ENCODE measurements around the gene FUT4.
"Not testable (repeated sequence)": the region's sequence is repeated elsewhere in the genome, so short reads cannot be mapped to it uniquely, and the experiment has no call there.

The FUT4 gene

DNA sequence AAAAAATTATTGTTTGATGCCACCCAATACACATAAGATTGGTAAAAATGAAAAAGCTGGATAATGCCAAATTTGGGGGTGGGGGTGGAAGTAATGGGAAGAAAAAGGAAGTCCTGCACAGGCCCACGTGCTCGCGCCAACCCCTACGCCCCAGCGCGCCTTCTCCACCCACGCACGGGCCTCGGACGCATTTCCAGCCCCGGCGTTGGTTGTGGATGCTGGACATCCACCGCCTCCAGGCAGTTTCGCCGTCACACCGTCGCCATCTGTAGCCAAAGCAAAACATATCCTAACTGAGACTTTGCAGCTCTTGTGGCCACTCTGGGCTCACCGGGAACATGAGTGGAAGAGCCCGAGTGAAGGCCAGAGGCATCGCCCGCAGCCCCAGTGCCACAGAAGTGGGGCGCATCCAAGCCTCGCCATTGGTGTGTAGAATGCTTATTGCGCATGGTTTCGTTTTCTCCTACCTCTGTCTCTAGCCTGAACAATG is 23.5 kb downstream of the FUT4 start, which contains the start of gene PIWIL4:
Gene PIWIL4, plus strand, starts transcription at position 188 of the 490 bp plus-strand sequence. Its CDS starts 151 bp downstream, at position 339.
- no peak for DNase-seq (ENCODE audit: low read depth in 2 of 2)

- DNase-seq (ENCODE audit: low read depth in 2 of 2): no peak
Measured at GRCh38 chr11:94568200-94568599, 24.5 kb downstream of the FUT4 start.

- DNase-seq (ENCODE audit: low read depth in 2 of 2): no peak
Measured at GRCh38 chr11:94568717-94569116, 25.0 kb downstream of the FUT4 start.

- DNase-seq (ENCODE audit: low read depth in 2 of 2): not testable (repeated sequence)
Measured at GRCh38 chr11:94572975-94573374, 29.3 kb downstream of the FUT4 start.

GRCh38 chr11:94574193-94574961 is 30.7 kb downstream of the FUT4 start:
- DNase-seq (ENCODE audit: low read depth in 2 of 2): no peak

DNA sequence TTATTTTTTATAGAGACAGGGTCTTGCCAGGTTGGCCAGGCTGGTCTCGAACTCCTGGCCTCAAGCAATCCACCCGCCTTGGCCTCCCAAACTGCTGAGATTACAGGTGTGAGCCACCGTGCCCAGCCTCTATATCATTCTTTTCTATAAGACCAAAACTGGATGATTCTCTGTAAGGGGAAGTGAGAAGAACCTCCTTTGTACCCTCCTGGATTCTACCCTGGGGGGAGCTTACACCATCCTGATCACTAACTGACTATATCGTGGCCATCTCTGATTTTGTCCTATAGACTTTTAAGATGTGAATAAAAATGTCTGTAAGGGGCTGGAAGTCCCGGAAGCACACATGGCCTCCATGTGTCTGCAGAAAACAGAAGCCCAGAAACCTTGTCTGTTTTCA is 32.6 kb downstream of the FUT4 start:
- no peak for DNase-seq (ENCODE audit: low read depth in 2 of 2)

GRCh38 chr11:94577841-94578240 is 34.1 kb downstream of the FUT4 start:
- no peak for DNase-seq (ENCODE audit: low read depth in 2 of 2)

DNA sequence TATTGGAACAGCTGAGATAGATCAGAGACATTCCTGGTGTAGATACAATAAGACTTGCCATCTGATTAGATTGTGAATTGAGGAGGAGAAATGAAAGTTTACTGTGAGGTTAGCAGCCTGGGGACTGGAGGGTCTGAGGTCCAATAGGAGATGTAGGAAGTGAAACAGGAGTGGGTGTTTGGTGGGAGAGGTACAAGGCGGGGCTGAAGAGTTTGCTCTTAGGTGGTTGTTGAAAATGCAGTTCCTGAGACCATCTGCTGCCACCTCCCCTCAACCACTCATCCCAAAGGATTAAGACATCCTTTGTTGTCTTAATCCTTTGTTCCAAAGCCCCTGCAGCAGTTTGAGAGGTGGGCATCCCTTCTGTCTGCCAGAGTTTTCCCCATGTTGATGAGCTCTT is 38.2 kb downstream of the FUT4 start:
- DNase-seq (ENCODE audit: low read depth in 2 of 2): no peak

DNA sequence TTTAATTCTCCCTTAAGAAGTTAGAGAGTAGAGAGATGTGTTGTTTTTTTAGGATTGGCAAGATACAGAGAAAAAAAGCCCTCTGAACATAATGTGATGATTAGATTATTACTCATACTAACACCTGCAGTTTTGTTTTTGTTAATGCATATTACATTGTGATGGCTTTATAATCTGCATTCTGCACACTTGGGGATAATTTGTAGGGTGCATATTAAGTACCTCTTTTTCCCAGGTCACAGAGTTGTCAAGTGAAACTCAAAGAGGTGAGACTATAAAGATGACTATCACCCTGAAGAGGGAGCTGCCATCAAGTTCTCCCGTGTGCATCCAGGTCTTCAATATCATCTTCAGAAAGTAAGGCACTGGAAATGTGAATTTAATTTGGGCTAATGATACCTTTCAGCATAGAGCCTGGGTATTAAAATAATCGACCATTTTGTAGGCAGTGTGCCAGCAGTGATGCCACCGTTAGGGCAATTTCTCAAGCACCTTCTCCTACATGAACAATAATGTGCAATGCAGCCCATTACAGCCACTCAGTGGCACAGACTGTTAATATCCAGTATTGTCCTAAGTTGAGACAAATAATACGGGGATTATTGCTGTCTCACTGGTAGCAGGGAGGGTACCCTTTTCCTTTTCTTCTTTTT is 39.6 kb downstream of the FUT4 start:
- DNase-seq (ENCODE audit: low read depth in 2 of 2): no peak

- DNase-seq (ENCODE audit: low read depth in 2 of 2): no peak
Measured at GRCh38 chr11:94583866-94584500, 40.3 kb downstream of the FUT4 start.

DNA sequence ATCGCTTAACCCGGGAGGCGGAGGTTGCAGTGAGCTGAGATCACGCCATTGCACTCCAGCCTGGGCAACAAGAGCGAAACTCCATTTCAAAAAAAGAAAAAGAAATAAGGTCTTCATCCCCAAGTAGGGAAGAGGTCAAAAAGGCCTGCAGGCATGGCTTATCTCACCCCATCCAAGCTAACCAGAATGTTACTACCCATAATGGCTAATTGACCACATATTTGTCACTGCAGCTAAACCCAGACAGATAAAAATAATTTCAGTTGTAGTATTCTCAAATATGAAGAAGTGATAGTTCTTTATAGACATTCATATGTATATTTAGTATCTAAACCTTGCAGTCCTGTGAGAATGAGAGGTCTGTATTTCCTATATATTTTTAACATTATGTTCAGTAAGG is 41.3 kb downstream of the FUT4 start:
- no peak for DNase-seq (ENCODE audit: low read depth in 2 of 2)

DNA sequence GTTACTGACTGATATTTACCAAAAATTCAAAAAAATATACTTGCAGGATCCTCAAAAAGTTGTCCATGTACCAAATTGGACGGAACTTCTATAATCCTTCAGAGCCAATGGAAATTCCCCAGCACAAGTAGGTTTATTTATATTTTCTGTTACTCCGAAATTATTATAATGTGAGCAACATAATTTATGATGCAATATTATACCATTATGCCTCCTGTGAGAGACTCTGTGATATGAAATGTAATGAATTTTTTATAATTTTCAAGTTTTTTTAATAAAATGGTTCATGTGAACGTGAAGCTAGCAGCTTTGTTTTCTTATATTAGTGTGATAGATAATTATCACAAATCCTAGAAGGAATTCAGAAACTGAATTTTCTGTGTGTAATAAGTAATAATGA is 41.7 kb downstream of the FUT4 start:
- no peak for DNase-seq (ENCODE audit: low read depth in 2 of 2)

- no peak for DNase-seq (ENCODE audit: low read depth in 2 of 2)
Measured at GRCh38 chr11:94586546-94586945, 42.8 kb downstream of the FUT4 start.

GRCh38 chr11:94586978-94587377 is 43.3 kb downstream of the FUT4 start:
- DNase-seq (ENCODE audit: low read depth in 2 of 2): no peak

DNA sequence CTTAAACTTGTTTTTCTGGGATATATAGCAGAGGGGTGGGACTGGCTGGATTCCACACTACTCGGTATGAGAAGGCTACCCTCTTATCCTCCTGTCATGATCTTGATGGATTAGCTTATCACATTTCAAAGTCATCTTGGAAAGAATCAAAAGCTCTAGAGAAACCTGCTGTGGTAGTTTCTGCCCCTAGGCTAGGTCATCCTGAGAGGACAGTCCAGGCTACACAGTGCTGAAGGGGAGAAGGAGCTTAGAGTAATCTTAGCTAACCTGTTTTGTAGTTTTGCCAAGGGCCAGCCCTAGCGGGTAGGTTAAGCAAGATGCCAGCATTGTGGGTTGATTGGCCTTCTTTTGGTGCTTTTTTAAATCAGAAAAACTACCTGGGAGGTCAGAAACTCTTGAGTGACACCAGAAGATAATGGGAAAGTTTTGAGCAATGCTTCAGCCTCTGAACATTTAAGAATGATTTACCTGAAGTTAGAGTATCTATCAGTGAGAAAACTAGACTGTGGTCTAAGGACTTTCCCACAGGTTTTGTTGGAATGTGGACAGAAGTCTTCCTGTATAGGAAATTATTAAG is 44.7 kb downstream of the FUT4 start:
- no peak for DNase-seq (ENCODE audit: low read depth in 2 of 2)

DNA sequence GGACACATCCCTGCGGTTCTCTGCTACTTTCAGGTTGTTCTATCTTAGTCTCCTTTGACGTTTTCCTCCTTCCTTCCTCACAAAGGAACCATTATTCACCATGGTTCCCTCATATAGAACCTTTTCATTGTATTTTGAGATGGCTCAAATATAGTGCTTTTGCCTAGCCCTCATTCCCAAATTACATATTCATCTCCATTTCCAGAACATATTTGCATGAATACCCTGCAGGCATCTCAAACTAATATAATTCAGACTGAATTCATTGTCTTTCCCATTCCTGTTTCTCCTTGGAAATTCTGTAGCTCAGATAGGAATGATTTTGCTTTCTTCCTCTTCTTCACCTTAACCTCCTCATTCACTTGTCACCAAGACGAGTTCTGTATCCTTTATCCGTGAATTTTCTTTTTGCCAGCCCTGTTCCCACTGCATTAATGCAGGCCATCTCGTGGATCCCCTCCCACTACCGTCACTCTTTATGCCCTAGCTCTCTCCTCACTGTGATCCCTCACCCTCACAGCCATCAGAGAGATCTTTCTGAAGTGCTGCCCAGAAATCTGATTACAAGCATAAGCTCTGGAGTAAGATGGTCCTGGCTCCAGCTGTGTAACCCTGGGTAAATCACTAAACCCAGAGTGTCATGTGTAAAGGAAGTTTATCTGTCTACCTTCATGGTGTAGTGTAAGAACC is 46.8 kb downstream of the FUT4 start:
- no peak for DNase-seq (ENCODE audit: low read depth in 2 of 2)

- no peak for DNase-seq (ENCODE audit: low read depth in 2 of 2)
Measured at GRCh38 chr11:94593030-94593429, 49.3 kb downstream of the FUT4 start.

- DNase-seq (ENCODE audit: low read depth in 2 of 2): no peak
Measured at GRCh38 chr11:94595076-94595475, 51.4 kb downstream of the FUT4 start.

DNA sequence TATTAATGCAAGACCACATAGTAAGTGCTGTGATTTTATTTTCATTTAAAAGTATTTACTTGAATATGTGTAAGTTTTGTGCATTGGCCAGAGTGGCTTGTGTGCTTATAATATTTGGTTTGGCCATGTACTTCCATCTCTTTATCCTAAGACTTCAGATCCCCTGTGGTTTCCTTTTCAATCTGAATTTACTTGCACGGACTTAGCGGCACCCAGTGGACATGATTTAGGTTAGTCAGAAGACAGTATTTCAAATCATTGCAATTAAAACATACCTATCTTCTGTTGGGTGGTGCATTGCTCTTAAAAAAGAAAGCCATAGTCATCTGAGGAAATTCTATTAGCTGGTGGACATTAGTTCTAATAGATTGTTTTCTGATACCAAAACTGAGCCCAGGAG is 54.2 kb downstream of the FUT4 start:
- no peak for DNase-seq (ENCODE audit: low read depth in 2 of 2)
